Measurements from ENCODE around the gene EIF6.

EIF6 gene

DNA sequence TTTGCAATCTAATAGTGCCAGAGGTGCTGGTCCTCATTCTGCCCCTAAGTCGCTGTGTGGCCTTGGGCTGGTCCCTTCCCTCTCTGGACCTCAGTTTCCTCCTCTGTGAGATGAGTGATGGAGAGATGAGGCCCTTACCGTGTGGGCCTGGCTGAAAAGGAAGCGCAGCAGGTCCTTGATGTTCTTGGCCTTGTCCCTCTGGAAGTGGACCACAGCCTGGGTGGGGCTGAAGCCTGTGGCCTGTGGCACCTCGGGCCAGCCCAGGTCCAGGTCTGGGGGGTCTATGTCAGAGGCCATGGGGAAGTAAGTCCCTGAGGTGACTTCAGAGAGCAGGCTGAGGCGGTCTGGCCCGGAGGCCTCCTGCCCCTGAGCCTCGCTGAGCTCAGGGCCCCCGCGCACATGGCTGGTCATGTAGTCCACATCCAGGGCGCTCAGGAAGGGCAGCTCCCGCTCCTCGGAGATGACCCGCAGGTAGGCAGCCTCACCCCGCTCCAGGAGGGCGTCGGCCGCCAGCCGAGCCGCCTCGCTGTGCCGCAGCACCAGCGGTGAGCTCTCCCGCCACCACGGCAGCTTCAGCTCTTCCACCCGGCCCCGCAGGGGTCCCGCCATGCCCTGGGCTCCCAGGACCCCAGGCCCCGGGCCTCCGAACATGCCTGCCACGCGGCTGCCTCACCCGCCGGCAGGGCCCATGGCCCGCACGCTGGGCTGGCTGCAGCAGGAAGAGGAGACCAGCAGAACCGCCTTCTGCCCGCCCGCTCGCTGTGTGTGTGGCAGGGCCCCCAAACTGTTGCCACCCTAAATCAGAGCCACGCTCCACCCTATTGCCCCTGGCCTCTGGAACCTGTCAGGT lies 7.3 kb upstream of the EIF6 start, which contains the start of gene FAM83C:
Gene FAM83C, minus strand, starts transcription at position 772 of the 850 bp plus-strand sequence. Its CDS starts 121 bp downstream, at position 651.
- no peaks in the 10 kb centered on the region for H3K36me3 Mint-ChIP-seq
- H3K4me3 Mint-ChIP-seq: no peak within 1 kb of the TSS
- H3K27me3 Mint-ChIP-seq: peaks cover 40% of the 10 kb centered on the region

GRCh38 chr20:35290887-35291417 lies 6.4 kb upstream of the EIF6 start:
- ATAC-seq: no peak
- Mint-ChIP-seq H3K9me3 (no peaks in the 10 kb centered on the region), H3K36me3 (no peaks in the 10 kb centered on the region), H3K4me3 (no peak overlapping the region), H3K27ac (no peak overlapping the region), H3K4me1 (no peaks in the 10 kb centered on the region), H3K27me3 (peaks cover 33% of the 10 kb centered on the region)

More for the DNA sequence above, 7.3 kb upstream of the EIF6 start, which contains the start of gene FAM83C:
- Mint-ChIP-seq H3K27ac (no peak within 1 kb of the TSS), H3K4me1 (no peaks in the 10 kb centered on the region), H3K9me3 (no peaks in the 10 kb centered on the region)
- no peak for ATAC-seq

DNA sequence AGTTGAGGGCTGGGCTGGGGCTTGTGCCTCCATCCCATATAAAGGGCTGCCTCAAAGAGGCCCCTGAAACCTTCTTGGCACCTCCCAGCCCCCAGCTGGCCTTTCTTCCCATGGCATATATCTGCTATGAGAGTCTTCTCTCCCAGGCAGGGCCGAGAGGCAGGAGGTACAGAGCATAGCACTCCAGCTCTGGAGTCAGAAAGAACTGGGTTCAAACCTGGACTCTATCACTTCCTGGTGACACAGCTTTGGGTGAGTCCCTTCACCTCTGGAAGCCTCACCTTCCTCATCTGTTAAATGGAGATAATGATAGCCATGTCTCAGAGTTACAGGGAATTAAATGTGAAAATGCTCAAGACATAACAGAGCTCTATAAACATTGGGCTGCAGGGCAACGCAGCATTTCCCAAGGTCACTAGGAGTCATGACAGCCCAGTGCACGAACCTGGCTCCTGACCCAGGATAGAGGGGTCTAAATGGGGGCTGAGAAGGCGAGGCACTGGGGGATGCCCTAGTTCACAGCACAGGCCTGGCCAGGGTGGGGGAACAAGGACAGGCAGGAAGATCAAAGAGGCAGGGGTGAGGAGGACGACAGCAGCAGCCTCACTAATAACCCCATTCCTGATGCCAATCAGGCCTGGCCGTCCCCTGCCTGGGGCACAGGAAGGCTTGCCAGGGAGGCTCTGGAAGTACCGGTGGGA lies 5.8 kb upstream of the EIF6 start:
- H3K27me3 Mint-ChIP-seq: peaks cover 27% of the 10 kb centered on the region
- no peaks in the 10 kb centered on the region for H3K9me3 Mint-ChIP-seq
- peaks cover under 1% of the 10 kb centered on the region for H3K4me1 Mint-ChIP-seq
- H3K36me3 Mint-ChIP-seq: no peaks in the 10 kb centered on the region
- no peak overlapping the region for H3K4me3 Mint-ChIP-seq
- no peak for ATAC-seq
- H3K27ac Mint-ChIP-seq: no peak overlapping the region

DNA sequence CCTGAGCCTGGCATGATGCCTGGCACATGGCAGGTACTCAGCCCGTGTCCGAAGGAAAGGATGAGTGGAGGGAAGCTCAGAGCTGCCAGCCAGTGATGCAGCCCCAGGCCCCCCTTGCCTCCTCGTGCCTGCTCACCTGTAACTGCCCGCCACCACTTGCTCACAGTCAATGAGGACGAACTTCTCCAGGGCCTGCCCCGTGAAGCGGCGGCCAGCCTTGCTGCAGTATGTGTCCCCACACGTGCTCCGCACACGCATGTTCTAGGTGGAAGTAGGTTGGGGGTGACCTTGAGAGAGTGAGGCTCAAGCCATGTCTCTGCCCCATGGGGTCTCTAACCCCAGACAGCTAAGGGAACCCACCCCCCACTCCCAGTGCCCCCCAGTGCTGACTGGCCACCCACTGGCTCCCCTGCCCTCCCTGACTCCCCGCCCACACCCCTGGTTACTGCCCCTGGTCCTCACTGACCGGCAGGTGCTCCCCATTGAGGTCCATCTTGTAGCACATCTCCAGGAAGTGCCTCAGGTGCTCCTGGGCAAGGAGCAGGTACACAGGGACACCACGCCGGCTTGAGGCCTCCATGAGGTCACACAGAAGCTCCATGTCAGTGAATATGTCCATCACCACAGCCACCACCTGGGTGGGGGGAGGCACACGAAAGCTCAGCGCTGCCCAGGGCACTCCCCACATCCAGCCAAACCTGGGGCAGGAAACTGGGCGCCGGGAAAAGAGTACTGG lies 3.9 kb upstream of the EIF6 start:
- H3K27me3 Mint-ChIP-seq: peaks cover 13% of the 10 kb centered on the region
- H3K4me3 Mint-ChIP-seq: no peak overlapping the region
- no peak for ATAC-seq
- no peak overlapping the region for H3K27ac Mint-ChIP-seq
- peaks cover 14% of the 10 kb centered on the region for H3K4me1 Mint-ChIP-seq
- no peaks in the 10 kb centered on the region for H3K36me3 Mint-ChIP-seq
- no peaks in the 10 kb centered on the region for H3K9me3 Mint-ChIP-seq

DNA sequence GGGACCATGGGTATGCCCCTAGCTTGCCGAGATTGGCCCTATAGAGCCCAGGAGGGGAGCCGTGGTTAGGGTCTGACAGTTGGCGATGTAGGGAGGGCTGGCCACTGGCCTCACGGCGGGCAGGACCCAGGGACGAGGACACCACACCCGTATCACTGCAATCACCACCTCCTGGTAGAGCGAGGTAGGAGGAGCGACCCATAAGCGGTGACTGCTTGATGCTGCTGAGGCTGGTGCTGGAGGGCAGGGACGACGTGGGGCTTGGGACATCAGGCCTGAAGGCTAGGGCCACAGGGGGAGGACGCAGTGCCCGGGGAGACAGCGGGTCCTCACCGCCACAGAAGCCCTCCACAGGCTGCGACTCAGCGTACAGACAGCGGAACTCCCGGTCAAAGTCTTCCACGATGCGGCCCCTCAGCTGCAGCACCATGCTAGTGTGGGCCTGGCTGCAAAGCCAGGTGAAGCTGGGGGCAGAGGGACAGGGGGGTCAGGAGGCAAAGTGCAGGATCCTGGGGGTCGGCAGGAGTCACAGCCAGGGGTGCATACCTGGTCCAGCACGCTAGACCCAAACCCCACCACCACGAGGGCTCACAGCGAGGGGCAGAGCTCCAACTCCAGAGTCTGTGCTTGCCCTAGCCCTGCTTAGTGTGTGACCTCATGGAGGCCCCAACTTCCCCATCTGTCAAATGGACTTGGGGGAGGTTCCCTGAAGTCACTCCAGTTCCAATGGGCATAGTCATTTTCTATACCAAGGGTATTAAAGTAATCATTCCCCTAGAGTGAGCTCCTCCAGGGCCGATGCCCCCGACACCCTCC lies 3.1 kb upstream of the EIF6 start:
- Mint-ChIP-seq H3K4me1 (peaks cover 19% of the 10 kb centered on the region), H3K9me3 (no peaks in the 10 kb centered on the region), H3K27me3 (peaks cover 5% of the 10 kb centered on the region), H3K36me3 (no peaks in the 10 kb centered on the region), H3K27ac (no peak overlapping the region), H3K4me3 (no peak overlapping the region)
- ATAC-seq: no peak

DNA sequence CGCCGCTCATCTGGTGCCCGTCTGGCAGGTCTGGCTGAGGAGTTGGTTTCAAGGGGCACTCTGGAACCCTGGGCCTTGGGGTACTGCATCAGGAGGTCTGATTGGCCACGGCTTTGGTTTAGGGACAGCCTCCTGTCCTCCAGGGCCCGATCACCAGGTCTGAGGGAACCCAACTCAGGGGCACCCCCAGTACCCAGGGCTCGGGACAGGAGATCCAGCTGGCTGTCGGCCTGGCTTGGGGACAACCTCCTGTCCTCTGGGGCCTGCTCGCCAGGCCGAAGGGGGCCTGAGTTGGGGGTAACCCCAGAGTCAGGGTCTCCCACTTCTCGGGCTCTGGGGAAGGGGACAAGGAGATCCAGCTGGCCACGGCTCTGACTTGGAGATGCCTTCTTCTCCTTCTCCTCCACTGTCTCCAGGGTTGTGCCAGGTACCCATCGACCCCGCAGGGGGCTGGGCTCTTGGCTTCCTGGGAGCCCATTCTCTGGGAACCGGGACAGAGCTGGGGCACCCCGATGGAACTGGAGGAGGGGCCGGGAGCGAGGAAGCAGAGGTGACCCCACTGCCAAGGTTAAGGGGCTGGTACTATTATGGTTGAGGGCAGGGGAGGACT lies 2.4 kb upstream of the EIF6 start:
- Mint-ChIP-seq H3K4me1 (peaks cover 23% of the 10 kb centered on the region), H3K4me3 (no peak overlapping the region), H3K27me3 (no peaks in the 10 kb centered on the region), H3K9me3 (no peaks in the 10 kb centered on the region), H3K27ac (no peak overlapping the region), H3K36me3 (peaks cover 4% of the 10 kb centered on the region)
- ATAC-seq: no peak

DNA sequence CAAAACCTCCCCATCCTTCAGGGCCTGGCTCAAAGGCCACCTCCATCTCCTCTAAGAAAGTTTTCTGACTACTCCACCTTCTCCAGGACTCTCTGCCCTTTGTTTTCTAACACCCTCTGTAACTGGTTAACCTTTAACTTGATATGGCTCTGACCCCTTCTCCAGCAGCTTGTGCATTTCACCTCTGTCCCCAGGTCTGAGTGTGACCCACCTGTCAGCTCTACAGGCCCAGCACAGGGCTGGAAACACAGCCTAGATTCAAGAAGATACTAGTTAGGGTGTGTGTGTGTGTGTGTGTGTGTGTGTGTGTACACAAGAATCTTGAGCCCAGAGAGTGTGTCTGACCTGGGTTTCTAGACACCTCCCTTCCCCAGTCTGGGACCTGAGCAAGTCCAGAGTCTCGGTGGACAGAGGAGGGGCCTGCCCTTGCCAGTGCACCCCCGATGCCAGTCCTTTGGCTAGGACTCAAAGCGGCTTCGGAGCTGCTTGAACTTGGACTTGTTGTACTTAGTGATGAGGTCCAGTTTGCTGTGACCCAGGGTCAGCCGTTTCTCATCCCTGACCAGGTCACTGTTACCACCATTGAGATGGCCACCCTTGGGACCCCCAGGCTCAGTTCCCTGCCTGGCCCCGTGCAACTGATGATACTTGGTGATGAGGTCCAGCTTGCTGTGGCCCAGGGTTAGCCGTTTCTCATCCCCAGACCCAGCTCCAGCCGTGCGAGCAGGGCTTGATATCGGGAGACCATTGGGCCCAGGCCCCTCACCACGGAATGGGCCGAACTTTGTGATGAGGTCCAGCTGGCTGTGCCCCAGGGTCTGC lies 1.7 kb upstream of the EIF6 start:
- Mint-ChIP-seq H3K27me3 (no peaks in the 10 kb centered on the region), H3K36me3 (peaks cover 4% of the 10 kb centered on the region), H3K9me3 (no peaks in the 10 kb centered on the region), H3K27ac (peak overlapping the region; percentile 89), H3K4me3 (peak overlapping the region; percentile 88), H3K4me1 (peaks cover 24% of the 10 kb centered on the region)
- no peak for ATAC-seq

DNA sequence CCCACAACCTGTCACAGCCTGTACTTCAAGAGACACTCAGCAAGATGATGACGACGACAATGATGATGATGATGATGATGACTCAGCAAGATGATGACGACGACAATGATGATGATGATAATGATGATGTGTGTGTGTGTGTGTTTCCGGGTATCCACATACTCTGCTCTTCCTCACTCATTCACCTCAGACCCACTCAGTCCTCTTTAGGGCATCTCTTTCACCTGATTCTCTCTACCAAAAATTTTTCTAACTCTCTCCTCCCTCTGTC lies 1.2 kb upstream of the EIF6 start:
- no peaks in the 10 kb centered on the region for H3K27me3 Mint-ChIP-seq
- H3K4me3 Mint-ChIP-seq: peak overlapping the region; percentile 88
- H3K9me3 Mint-ChIP-seq: no peaks in the 10 kb centered on the region
- H3K27ac Mint-ChIP-seq: peak overlapping the region; percentile 89
- H3K36me3 Mint-ChIP-seq: peaks cover 4% of the 10 kb centered on the region
- no peak for ATAC-seq
- H3K4me1 Mint-ChIP-seq: peaks cover 24% of the 10 kb centered on the region

DNA sequence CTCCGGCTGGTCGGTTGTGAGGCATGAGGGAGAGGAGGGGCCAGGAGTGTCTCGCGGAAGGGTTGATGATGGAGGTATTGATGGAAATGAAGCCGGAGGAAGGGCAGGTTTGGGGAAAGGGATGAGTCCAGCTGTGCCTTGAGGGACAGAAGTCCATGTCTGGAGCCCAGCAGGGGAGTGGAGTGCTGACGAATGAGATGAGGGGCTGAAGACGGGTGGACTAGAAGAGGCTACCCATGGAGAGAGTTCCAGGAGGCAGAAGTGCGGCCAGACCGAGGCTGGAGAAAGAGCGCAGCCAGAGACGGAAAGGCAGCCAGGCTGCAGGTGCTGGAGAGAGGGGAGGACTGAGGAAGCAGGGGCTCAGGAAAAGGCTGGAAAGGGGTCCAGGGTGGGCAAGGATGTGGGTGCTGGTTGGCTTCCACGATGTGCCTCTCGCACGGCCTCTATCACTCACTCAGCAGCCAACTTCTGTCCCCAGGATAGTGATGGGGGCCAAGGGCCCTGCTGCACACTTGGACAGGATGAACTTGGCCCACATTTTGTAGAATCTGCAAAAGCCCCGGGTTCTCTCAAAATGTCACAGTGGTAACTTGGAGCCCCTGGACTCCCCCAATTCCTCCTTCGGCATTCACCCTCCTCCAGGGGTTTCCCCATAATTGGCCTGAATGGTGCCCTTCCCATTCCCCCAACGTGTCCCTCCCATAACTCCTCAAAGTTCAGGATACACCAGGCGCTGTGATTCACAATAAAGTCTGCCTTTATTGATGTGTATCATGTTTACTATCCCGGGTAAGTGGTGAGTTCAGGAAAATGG lies 627 bp upstream of the EIF6 start:
- peaks cover 8% of the 10 kb centered on the region for H3K36me3 Mint-ChIP-seq
- H3K4me3 Mint-ChIP-seq: peak overlapping the region; percentile 88
- H3K27ac Mint-ChIP-seq: peak overlapping the region; percentile 89
- peaks cover 27% of the 10 kb centered on the region for H3K4me1 Mint-ChIP-seq
- no peaks in the 10 kb centered on the region for H3K27me3 Mint-ChIP-seq
- no peaks in the 10 kb centered on the region for H3K9me3 Mint-ChIP-seq
- ATAC-seq: no peak

- no peaks in the 10 kb centered on the region for H3K27me3 Mint-ChIP-seq
- H3K4me3 Mint-ChIP-seq: peak overlapping the region; percentile 88
- ATAC-seq: no peak
- H3K36me3 Mint-ChIP-seq: peaks cover 23% of the 10 kb centered on the region
- peak overlapping the region; percentile 89 for H3K27ac Mint-ChIP-seq
- H3K4me1 Mint-ChIP-seq: peaks cover 31% of the 10 kb centered on the region
- H3K9me3 Mint-ChIP-seq: no peaks in the 10 kb centered on the region
Measured at GRCh38 chr20:35283441-35284266, 918 bp downstream of the EIF6 start.

GRCh38 chr20:35281506-35282101 lies 3.0 kb downstream of the EIF6 start:
- Mint-ChIP-seq H3K27me3 (no peaks in the 10 kb centered on the region), H3K36me3 (peaks cover 37% of the 10 kb centered on the region), H3K27ac (no peak overlapping the region), H3K9me3 (no peaks in the 10 kb centered on the region), H3K4me3 (no peak overlapping the region), H3K4me1 (peaks cover 42% of the 10 kb centered on the region)
- ATAC-seq: no peak

DNA sequence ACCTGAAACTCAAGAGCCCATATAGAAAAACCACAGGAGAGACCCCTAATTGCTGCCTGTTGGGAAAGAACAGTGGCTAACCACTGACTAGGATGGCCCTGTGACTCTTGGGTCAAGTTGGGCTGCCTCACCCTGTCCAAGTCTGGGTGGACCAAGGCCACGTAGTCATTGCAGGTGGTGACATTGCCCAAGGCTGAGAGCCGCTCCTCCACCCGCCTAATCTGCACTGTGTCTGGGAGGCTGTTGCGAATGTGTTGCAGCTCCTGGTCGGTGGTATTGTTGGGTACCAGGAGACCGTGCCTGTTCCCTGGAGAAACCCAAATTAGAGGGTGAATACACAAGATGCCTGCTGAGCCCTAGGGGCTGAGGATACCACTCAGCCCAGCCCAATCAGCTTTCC lies 4.0 kb downstream of the EIF6 start:
- H3K27me3 Mint-ChIP-seq: no peaks in the 10 kb centered on the region
- H3K36me3 Mint-ChIP-seq: peaks cover 37% of the 10 kb centered on the region
- H3K9me3 Mint-ChIP-seq: no peaks in the 10 kb centered on the region
- no peak overlapping the region for H3K4me3 Mint-ChIP-seq
- ATAC-seq: no peak
- peak overlapping the region; percentile 99 for H3K27ac Mint-ChIP-seq
- H3K4me1 Mint-ChIP-seq: peaks cover 52% of the 10 kb centered on the region
